ENCODE results near the gene SKI. TPM values are rescaled to one million over a fixed set of nuclear protein-coding genes. Genes with fewer than 3 reads are reported as not detected.
"Not testable (repeated sequence)": the region's sequence is repeated elsewhere in the genome, so short reads cannot be mapped to it uniquely, and the experiment has no call there.

Gene SKI
- polyA plus RNA-seq, 1 donor: 46.1 TPM

DNA sequence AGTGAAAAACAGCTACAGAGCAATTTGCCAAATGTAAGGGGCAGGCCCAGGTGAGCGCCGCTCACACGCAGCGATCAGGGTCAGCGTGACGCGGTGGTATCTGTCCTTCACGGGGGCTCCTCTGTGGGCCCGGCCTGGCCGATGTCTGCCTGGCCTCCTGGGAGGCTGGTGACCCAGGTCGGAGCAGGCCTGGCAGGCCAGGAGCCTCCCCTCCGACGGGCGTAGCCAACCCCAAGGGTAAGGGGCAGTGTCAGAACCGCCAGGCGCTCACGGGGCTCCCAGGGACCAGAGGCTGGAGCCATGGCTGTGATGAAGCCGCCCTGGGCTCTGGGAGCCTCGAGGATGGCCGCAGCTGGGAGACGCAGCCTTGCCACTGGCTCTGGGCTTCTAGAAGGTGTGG lies 91.2 kb downstream of the SKI start:
- H3K9me3 ChIP-seq (ENCODE audit: control insufficient read depth, low read depth, low read length): peaks cover 18% of the 10 kb centered on the region
- H3K27ac ChIP-seq (ENCODE audit: low read length): no peak overlapping the region
- WGBS (ENCODE audit: insufficient coverage, low lambda C conversion rate): no CpG with 5 or more reads among the region's 21 CpGs
- peaks cover 12% of the 10 kb centered on the region for H3K27me3 ChIP-seq (ENCODE audit: control insufficient read depth, insufficient read depth, low read length)
- peaks cover 28% of the 10 kb centered on the region for H3K4me1 ChIP-seq (ENCODE audit: control insufficient read depth, insufficient read depth, low read length)
- H3K4me3 ChIP-seq (ENCODE audit: low read length): no peak overlapping the region
- no peaks in the 10 kb centered on the region for H3K36me3 ChIP-seq (ENCODE audit: control insufficient read depth, insufficient read depth, low read length)
- DNase-seq: no peak

DNA sequence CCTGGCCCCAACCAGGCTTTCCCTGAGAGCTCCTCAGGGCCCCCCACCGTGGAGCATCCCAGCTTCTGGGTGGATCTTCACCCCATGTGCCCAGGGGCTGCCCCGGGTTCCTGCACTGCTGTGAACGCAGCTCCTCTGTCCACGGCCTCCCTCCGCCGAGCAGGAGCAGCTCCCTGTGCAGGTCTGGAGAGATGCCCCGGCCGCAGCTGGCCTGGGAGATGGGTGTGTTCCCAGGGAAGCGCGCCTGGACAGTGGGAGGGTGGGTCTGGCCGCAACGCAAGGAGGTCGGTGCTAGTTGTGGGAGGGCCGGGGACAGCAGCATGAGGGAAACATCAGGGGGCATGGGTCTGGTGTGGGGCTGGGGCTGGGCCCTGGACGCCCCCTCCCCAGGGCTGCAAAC lies 91.9 kb downstream of the SKI start:
- peaks cover 16% of the 10 kb centered on the region for H3K27me3 ChIP-seq (ENCODE audit: control insufficient read depth, insufficient read depth, low read length)
- peaks cover 27% of the 10 kb centered on the region for H3K4me1 ChIP-seq (ENCODE audit: control insufficient read depth, insufficient read depth, low read length)
- H3K27ac ChIP-seq (ENCODE audit: low read length): no peak overlapping the region
- H3K9me3 ChIP-seq (ENCODE audit: control insufficient read depth, low read depth, low read length): peaks cover 23% of the 10 kb centered on the region
- no peak overlapping the region for H3K4me3 ChIP-seq (ENCODE audit: low read length)
- DNase-seq: no peak
- no CpG with 5 or more reads among the region's 15 CpGs for WGBS (ENCODE audit: insufficient coverage, low lambda C conversion rate)
- H3K36me3 ChIP-seq (ENCODE audit: control insufficient read depth, insufficient read depth, low read length): no peaks in the 10 kb centered on the region

DNA sequence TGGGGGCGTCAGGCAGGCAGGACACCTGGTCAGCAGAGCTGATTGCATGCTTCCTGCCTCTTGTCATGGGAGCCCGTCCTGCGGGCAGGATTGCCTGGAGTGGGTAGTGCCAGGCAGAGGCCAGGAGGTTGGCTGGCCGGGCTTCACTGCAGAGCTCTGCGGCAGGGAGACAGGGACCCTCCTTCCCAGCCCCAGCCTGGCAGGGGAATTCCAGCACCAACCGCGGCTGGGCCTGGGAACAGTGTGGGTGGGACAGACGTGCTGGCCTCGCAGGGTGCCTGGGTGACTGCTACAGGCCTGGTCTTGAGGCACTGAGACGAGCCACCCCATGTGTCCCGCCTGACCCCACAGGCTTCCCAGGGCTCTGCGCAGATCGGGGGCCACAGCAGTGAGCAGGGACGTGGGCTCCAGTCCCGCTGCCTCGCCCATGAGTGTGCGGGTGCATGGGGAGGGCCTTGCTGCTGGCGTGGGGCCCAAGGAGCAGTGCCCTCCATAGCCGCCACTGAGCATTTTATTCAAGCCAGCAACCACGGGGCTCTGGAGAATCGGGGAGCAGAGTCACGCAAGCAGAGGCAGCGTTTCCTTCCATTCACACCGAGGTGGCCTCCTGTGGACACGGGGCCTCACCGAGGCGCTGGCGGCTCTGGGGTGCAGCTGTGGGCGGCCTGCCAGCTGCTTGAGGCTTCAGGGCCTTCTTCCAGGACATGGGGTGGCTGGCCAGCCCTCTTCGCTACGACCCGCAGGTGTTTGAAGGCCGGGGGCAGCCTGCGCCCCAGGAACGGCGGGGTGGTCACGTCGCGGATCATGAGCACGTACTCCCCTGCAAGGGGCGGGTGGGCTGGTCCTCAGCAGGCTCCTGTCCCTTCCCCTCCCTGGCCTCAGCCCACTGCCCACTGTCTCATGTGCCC lies 92.9 kb downstream of the SKI start:
- H3K4me1 ChIP-seq (ENCODE audit: control insufficient read depth, insufficient read depth, low read length): peaks cover 20% of the 10 kb centered on the region
- peaks cover 23% of the 10 kb centered on the region for H3K9me3 ChIP-seq (ENCODE audit: control insufficient read depth, low read depth, low read length)
- WGBS (ENCODE audit: insufficient coverage, low lambda C conversion rate): no CpG with 5 or more reads among the region's 41 CpGs
- DNase-seq: no peak
- no peak overlapping the region for H3K4me3 ChIP-seq (ENCODE audit: low read length)
- peaks cover 16% of the 10 kb centered on the region for H3K27me3 ChIP-seq (ENCODE audit: control insufficient read depth, insufficient read depth, low read length)
- peak overlapping the region; percentile 84 for H3K27ac ChIP-seq (ENCODE audit: low read length)
- H3K36me3 ChIP-seq (ENCODE audit: control insufficient read depth, insufficient read depth, low read length): no peaks in the 10 kb centered on the region

DNA sequence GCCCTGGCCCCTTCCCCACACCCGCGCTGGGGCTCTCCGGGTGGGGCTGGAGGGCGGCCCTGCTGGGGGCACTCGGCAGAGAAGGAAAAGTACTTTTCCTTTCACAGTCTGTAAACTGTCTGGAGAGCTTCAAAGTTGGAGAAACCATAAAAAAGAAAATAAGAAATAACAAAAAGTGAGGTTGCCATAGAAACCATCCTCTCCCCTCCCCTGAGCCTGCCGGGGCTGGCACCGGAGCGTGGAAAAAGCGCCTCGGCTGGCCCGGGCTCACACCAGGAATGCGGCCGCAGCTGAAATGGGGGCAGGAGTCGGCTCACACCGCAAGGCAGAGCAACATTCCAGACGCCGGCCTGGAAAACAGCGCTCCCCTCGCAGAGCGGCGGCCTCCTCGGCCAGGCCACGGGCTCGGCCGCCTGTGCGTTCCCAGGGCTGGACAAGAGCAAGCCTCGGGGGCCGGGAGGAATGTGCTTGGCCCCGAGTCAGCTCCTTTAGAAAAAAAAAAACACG lies 94.0 kb downstream of the SKI start:
- H3K27me3 ChIP-seq (ENCODE audit: control insufficient read depth, insufficient read depth, low read length): peaks cover 16% of the 10 kb centered on the region
- H3K36me3 ChIP-seq (ENCODE audit: control insufficient read depth, insufficient read depth, low read length): no peaks in the 10 kb centered on the region
- H3K9me3 ChIP-seq (ENCODE audit: control insufficient read depth, low read depth, low read length): peaks cover 23% of the 10 kb centered on the region
- no CpG with 5 or more reads among the region's 30 CpGs for WGBS (ENCODE audit: insufficient coverage, low lambda C conversion rate)
- H3K27ac ChIP-seq (ENCODE audit: low read length): peak overlapping the region; percentile 84
- H3K4me1 ChIP-seq (ENCODE audit: control insufficient read depth, insufficient read depth, low read length): peaks cover 19% of the 10 kb centered on the region
- peak; percentile 65 to 70 for DNase-seq
- H3K4me3 ChIP-seq (ENCODE audit: low read length): no peak overlapping the region

DNA sequence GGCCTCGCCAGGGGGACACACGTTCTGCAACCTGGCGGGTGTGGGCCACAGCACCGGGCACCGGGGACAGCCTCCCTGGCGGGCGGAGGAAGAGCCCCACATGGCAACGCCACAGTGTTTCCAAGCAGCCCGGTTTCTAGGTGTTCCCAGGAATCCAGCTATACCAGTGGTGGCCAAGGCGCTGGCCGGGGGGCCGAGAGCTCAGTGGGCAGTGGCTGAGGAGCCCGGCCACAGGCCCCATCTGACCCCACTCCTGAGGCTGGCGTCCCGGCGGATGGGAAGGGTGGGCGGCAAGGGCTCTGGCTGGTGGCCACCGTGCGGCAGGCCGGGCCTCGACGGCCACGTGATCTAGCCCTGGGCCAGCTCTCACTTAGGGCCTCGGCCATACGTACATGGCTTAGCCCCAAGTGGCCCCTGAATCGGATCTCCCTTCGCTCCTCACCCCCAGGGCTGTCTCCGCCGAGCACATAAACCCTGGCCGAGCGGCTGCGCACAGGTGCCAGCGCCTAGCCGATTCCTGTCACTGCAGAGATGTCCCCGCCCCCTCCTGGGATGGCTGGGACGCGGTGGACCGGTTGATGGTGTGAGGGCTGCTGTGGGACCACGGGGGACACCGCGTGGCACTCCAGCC lies 94.6 kb downstream of the SKI start:
- Histone ChIP-seq H3K27me3 (ENCODE audit: control insufficient read depth, insufficient read depth, low read length) (peaks cover 16% of the 10 kb centered on the region), H3K27ac (ENCODE audit: low read length) (peak overlapping the region; percentile 84), H3K9me3 (ENCODE audit: control insufficient read depth, low read depth, low read length) (peaks cover 23% of the 10 kb centered on the region), H3K36me3 (ENCODE audit: control insufficient read depth, insufficient read depth, low read length) (no peaks in the 10 kb centered on the region), H3K4me3 (ENCODE audit: low read length) (no peak overlapping the region), H3K4me1 (ENCODE audit: control insufficient read depth, insufficient read depth, low read length) (peaks cover 19% of the 10 kb centered on the region)
- WGBS (ENCODE audit: insufficient coverage, low lambda C conversion rate): no CpG with 5 or more reads among the region's 41 CpGs
- no peak for DNase-seq

DNA sequence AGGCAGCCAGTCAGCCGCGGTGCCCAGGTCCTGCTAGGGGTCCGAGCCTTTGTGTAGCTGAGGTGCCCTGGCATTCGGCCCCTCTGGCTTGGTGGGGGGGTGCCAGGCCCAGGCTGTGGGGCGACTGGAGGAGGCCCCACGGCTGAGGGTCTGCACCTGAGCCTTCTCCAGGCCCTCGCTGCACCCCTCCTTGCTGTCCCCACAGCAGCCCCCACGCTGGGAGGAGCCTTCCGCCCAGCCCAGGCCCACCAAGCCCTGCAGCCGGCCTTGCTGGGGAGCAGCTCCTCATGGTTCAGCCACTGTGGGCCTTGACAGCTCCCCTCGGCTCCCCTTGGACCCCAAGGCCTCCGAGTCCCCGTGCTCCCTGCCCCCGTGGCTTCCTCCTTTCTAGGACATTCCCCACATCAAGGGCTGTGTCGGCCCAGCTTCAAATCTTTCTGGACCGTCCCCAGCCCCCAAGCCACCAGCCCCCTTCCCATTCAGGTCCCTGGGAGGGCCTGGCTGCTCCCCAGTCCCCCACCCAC lies 95.4 kb downstream of the SKI start:
- H3K4me3 ChIP-seq (ENCODE audit: low read length): no peak overlapping the region
- H3K27ac ChIP-seq (ENCODE audit: low read length): no peak overlapping the region
- H3K27me3 ChIP-seq (ENCODE audit: control insufficient read depth, insufficient read depth, low read length): peaks cover 16% of the 10 kb centered on the region
- no CpG with 5 or more reads among the region's 16 CpGs for WGBS (ENCODE audit: insufficient coverage, low lambda C conversion rate)
- DNase-seq: no peak
- H3K36me3 ChIP-seq (ENCODE audit: control insufficient read depth, insufficient read depth, low read length): no peaks in the 10 kb centered on the region
- peaks cover 16% of the 10 kb centered on the region for H3K4me1 ChIP-seq (ENCODE audit: control insufficient read depth, insufficient read depth, low read length)
- H3K9me3 ChIP-seq (ENCODE audit: control insufficient read depth, low read depth, low read length): peaks cover 23% of the 10 kb centered on the region

DNA sequence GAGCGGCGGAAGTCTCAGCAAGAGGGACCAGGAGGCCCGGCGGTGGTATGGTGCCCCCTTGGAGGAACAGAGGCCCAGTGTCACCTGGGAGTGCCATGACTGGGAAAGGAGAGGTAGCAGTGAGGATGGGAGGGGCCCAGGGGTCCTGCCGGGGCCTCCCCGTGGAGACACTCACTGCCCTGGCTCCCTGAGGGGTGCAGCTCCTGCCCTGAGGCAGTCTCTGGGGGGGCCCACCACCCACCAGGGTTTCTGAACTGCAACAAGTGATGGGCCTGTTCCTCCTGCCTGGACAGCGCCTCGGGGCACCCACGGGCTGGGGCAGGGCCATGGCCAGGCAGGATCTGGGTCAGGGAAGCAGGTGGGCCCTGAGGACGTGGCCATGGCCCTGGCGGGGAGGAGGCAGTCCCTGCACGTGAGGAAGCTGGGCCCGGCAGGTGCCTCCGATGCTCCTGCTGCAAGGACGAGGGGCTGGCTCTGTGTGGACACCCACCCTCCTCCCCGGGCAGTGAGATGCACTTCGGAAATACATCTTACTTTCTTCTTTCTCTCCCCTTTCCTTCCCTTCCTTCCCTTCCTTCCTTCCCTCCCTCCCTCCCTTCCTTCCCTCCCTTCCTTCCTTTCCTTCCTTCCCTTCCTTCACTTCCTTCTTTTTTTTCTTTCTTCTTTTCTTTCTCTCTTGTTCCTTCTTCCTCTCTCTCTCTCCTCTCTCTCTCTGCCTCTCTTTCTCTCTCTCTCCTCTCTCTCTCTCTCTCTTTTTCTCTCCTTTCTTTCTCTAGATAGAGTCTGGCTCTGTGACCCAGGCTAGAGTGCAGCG lies 96.6 kb downstream of the SKI start:
- no CpG with 5 or more reads among the region's 18 CpGs for WGBS (ENCODE audit: insufficient coverage, low lambda C conversion rate)
- peaks cover 16% of the 10 kb centered on the region for H3K4me1 ChIP-seq (ENCODE audit: control insufficient read depth, insufficient read depth, low read length)
- peaks cover 23% of the 10 kb centered on the region for H3K9me3 ChIP-seq (ENCODE audit: control insufficient read depth, low read depth, low read length)
- no peak overlapping the region for H3K27ac ChIP-seq (ENCODE audit: low read length)
- no peaks in the 10 kb centered on the region for H3K36me3 ChIP-seq (ENCODE audit: control insufficient read depth, insufficient read depth, low read length)
- H3K27me3 ChIP-seq (ENCODE audit: control insufficient read depth, insufficient read depth, low read length): peaks cover 16% of the 10 kb centered on the region
- DNase-seq: no peak
- H3K4me3 ChIP-seq (ENCODE audit: low read length): no peak overlapping the region

DNA sequence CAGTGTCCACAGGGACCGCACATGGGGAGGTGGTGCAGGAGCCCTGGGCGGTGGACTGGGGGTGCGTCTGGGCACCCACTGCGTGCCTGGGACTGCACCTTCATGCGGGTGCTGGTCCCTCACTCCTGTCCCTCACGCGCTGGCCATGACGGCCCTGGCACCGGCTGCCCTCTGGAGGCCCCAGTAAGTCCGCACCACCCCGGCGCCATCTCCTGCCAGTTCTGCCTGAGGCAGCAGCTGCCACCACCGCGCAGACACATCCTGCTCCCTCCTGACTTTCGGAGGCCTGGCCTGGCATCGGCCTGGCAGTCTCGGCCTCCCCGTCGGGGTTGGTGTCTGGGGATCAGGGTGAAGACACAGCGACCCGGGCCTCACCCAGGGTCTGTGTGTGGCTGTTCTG lies 98.4 kb downstream of the SKI start:
- H3K9me3 ChIP-seq (ENCODE audit: control insufficient read depth, low read depth, low read length): peaks cover 27% of the 10 kb centered on the region
- no peak for DNase-seq
- peaks cover 14% of the 10 kb centered on the region for H3K27me3 ChIP-seq (ENCODE audit: control insufficient read depth, insufficient read depth, low read length)
- H3K4me3 ChIP-seq (ENCODE audit: low read length): no peak overlapping the region
- H3K27ac ChIP-seq (ENCODE audit: low read length): no peak overlapping the region
- WGBS (ENCODE audit: insufficient coverage, low lambda C conversion rate): no CpG with 5 or more reads among the region's 21 CpGs
- H3K36me3 ChIP-seq (ENCODE audit: control insufficient read depth, insufficient read depth, low read length): no peaks in the 10 kb centered on the region
- H3K4me1 ChIP-seq (ENCODE audit: control insufficient read depth, insufficient read depth, low read length): peaks cover 14% of the 10 kb centered on the region

DNA sequence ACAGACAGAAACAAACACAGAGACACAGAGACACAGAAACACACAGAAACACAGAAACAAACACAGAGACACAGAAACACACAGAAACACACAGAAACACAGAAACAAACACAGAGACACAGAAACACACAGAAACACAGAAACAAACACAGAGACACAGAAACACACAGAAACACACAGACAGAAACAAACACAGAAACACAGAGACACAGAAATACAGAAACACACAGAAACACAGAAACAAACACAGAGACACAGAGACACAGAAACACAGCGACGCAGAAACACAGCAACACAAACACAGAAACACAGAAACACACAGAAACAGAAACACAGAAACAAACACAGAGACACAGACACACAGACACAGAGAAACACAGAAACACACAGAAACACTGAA lies 99.0 kb downstream of the SKI start:
- peaks cover 11% of the 10 kb centered on the region for H3K27me3 ChIP-seq (ENCODE audit: control insufficient read depth, insufficient read depth, low read length)
- no CpG with 5 or more reads among the region's 2 CpGs for WGBS (ENCODE audit: insufficient coverage, low lambda C conversion rate)
- H3K27ac ChIP-seq (ENCODE audit: low read length); DNase-seq; H3K36me3 ChIP-seq (ENCODE audit: control insufficient read depth, insufficient read depth, low read length); H3K4me3 ChIP-seq (ENCODE audit: low read length); H3K4me1 ChIP-seq (ENCODE audit: control insufficient read depth, insufficient read depth, low read length): not testable (repeated sequence)
- H3K9me3 ChIP-seq (ENCODE audit: control insufficient read depth, low read depth, low read length): peaks cover 26% of the 10 kb centered on the region

DNA sequence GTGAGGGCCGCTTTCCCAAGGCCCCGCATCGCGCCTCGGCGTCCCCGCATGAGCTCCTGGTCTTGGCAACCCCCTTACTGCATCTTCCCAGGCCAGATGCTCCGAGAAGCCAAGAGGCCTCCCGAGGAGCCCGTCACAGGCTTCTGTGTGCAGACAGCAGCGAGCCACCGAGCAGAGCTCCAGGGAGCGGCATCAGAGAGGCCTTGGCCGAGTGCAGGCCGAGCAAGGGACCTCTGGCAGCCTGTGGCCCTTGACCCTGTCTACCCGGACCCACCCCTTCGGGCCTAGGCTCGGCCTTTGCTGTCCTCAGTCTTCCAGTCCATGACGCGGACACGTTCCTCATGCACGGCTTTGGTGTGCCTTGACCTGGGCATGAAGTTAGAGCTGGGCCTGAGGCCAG lies 99.7 kb downstream of the SKI start:
- H3K4me3 ChIP-seq (ENCODE audit: low read length): no peak overlapping the region
- peaks cover 22% of the 10 kb centered on the region for H3K9me3 ChIP-seq (ENCODE audit: control insufficient read depth, low read depth, low read length)
- H3K36me3 ChIP-seq (ENCODE audit: control insufficient read depth, insufficient read depth, low read length): no peaks in the 10 kb centered on the region
- WGBS (ENCODE audit: insufficient coverage, low lambda C conversion rate): no CpG with 5 or more reads among the region's 22 CpGs
- peaks cover 5% of the 10 kb centered on the region for H3K4me1 ChIP-seq (ENCODE audit: control insufficient read depth, insufficient read depth, low read length)
- no peak for DNase-seq
- no peak overlapping the region for H3K27ac ChIP-seq (ENCODE audit: low read length)
- H3K27me3 ChIP-seq (ENCODE audit: control insufficient read depth, insufficient read depth, low read length): peaks cover 5% of the 10 kb centered on the region
